Tibial nerve (tissue), 4 donors: ENCODE data around the gene CHRNA4. TPM values are rescaled to one million over a fixed set of nuclear protein-coding genes. Genes with fewer than 3 reads are reported as not detected.

Experiments used
- DNase-seq, 2 donors: peaks; one replicate each; pipeline ENCODE4 v3.0.0-alpha.2; 2019; ENCODE audit warnings: low spot score in 2 of 2
- H3K27ac ChIP-seq, 4 donors: fragments of 200-600 bp; sonication (generic) in 3 of 4; one replicate each; pipeline ENCODE4 v1.5.1; 2017 to 2019; ENCODE audit warnings: mild to moderate bottlenecking in 1 of 4
- H3K27me3 ChIP-seq, 2 donors: fragments of 200-600 bp; sonication (generic) in 1 of 2; one replicate each; pipeline versions ENCODE4 v1.5.1 to v1.6.0; 2017 to 2019
- H3K36me3 ChIP-seq, 3 donors: fragments of 200-600 bp; sonication (generic); one replicate each; pipeline ENCODE4 v1.5.1; 2018 to 2019
- H3K4me1 ChIP-seq, 4 donors: fragments of 200-600 bp; sonication (generic) in 3 of 4; one replicate each; pipeline ENCODE4 v1.5.1; 2017 to 2019
- H3K4me3 ChIP-seq, 4 donors: fragments of 200-600 bp; sonication (generic) in 3 of 4; one replicate each; pipeline ENCODE4 v1.5.1; 2017 to 2019; ENCODE audit warnings: mild to moderate bottlenecking in 1 of 4, moderate library complexity in 1 of 4
- H3K9me3 ChIP-seq, 4 donors: fragments of 200-600 bp; sonication (generic) in 3 of 4; one replicate each; pipeline ENCODE4 v1.5.1; 2017 to 2019
- EP300 ChIP-seq, 2 donors: sonication (generic); formaldehyde crosslinking; IDR thresholded peaks; one replicate each; pipeline ENCODE4 v1.6.1; 2017; ENCODE audit warnings: antibody characterized with exemption in 2 of 2, mild to moderate bottlenecking in 1 of 2
- POLR2A ChIP-seq, 2 donors: fragments of 450-650 bp; IDR thresholded peaks; one replicate each; pipeline ENCODE4 v1.6.1; 2017; ENCODE audit warnings: antibody characterized with exemption in 2 of 2, mild to moderate bottlenecking in 2 of 2, moderate library complexity in 2 of 2
- WGBS, 2 donors: methylation state at CpG; one replicate each; pipeline ENCODE4 v1.1.5; 2018; 5-methylcytosine and 5-hydroxymethylcytosine counted together
- total RNA-seq, 4 donors: library from RNA; depleted of rRNA; stranded (reverse); fragments of >200 nt; gene quantifications; one replicate each; pipeline ENCODE4 v1.1.0, GENCODE V29; 2016
- TF ChIP-seq, protein P1 (sequence below), 5 experiments: fragments of 200-600 bp in 3 of 5; fragments of 450-650 bp in 2 of 5; sonication (generic) in 3 of 5; IDR thresholded peaks; one replicate each; pipeline ENCODE4 v1.5.1; 2016 to 2019; ENCODE audit warnings: antibody characterized with exemption in 5 of 5, mild to moderate bottlenecking in 3 of 5, moderate library complexity in 2 of 5

Gene CHRNA4
- total RNA-seq, 4 donors from 2014 or later, result 0.20 to 1.5 TPM; not detected in 2

DNA sequence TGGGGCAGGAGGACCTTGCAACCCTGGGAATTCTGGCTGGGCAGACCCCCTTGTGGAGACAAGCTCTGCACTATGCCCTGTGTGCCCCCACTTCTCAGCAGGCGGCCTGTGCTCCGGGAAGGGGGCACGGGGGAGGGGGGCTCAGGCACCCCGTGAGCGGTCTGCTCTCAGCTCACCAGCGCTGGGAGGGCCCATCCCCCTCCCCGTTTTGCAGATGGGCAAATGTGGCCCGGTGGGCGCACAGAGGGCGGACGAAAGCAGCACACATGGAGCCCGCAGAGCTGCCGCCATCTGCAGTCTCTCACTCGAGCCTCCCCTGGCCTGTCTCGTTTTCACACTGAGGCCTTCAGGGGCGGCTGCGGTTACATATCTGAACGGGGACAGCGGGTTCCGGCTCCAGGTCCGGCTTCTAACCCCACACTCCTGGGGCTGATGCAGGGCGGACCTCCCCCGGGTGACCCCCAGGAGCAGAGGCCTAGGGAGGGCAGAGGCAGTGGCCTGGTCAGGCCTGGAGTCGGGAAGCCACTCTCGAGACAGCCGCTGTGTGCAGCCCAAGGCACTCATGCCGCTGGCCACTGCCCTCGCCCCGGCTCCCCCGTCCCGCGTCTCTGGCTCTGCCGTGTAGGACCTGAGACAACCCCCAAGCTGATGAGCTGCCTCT, 13.9 kb downstream of the CHRNA4 start:
- 69 to 76% methylated on average over 30 to 33 of the region's 33 CpGs for WGBS, 2 donors
- H3K27ac ChIP-seq, result no peak overlapping the region
- peaks cover 0 to 15% (median 0%) of the 10 kb centered on the region in 4 donors for H3K4me1 ChIP-seq
- no peaks in the 10 kb centered on the region for H3K9me3 ChIP-seq
- TF ChIP-seq EP300 (IDR thresholded peaks at IDR 0.05) (no peak), POLR2A (IDR thresholded peaks at IDR 0.05) (no peak)
- TF ChIP-seq, protein P1, sequence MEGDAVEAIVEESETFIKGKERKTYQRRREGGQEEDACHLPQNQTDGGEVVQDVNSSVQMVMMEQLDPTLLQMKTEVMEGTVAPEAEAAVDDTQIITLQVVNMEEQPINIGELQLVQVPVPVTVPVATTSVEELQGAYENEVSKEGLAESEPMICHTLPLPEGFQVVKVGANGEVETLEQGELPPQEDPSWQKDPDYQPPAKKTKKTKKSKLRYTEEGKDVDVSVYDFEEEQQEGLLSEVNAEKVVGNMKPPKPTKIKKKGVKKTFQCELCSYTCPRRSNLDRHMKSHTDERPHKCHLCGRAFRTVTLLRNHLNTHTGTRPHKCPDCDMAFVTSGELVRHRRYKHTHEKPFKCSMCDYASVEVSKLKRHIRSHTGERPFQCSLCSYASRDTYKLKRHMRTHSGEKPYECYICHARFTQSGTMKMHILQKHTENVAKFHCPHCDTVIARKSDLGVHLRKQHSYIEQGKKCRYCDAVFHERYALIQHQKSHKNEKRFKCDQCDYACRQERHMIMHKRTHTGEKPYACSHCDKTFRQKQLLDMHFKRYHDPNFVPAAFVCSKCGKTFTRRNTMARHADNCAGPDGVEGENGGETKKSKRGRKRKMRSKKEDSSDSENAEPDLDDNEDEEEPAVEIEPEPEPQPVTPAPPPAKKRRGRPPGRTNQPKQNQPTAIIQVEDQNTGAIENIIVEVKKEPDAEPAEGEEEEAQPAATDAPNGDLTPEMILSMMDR (IDR thresholded peaks at IDR 0.05), result no peak
- peaks cover 0 to 44% of the 10 kb centered on the region in 2 donors for H3K27me3 ChIP-seq
- H3K36me3 ChIP-seq, result no peaks in the 10 kb centered on the region
- no peak overlapping the region for H3K4me3 ChIP-seq
- no peak for DNase-seq

DNA sequence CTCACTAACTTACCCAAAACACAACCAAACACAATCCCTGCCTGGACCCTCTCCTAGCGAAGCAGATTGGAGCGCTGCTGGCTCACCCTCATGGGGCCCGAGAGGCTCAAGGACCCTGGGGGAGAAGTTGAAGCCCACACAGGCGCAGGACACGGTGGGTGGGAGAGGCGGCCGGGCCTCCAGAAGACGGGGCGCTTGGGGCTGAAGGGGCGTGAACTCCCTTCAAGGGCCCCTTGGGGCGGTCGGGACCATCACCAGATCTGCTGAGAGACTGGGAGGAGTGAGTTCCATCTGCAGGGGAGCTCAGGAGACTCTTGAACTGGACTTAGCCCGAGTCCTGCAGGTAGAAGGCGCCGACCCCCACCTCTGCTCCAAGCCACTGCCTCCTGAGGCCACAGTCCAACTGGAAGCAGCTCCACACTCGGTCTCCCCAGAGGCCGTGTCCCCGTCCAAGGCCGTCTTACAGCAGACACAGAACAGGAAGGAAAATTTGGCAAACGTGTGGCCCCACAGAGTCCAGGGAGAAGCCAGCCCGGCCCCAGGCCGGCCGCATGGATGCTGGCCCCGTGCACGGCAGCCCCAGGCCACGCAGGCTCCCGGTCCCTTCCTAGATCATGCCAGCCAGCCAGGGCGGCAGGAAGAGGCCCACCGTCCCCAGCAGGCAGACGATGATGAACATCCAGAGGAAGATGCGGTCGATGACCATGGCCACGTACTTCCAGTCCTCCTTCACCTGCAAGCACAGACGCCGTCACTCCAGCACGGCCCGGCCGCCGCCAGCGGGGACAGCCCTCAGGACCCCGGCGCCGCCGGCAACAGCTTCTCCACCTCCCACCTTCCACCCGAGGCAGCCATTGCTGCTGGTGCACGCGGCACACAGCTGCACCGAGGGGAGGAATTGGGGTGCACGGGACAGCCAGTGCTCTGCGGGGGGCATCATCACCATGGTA, 14.7 kb downstream of the CHRNA4 start:
- peaks cover 0 to 15% (median 0%) of the 10 kb centered on the region in 4 donors for H3K4me1 ChIP-seq
- no peak overlapping the region for H3K4me3 ChIP-seq
- H3K27ac ChIP-seq, result no peak overlapping the region
- H3K27me3 ChIP-seq, result peaks cover 0 to 47% of the 10 kb centered on the region in 2 donors
- WGBS, 2 donors, result 64 to 73% methylated on average over 24 to 45 of the region's 50 CpGs
- no peaks in the 10 kb centered on the region for H3K36me3 ChIP-seq
- DNase-seq, result no peak
- TF ChIP-seq, protein P1 (IDR thresholded peaks at IDR 0.05), result no peak
- TF ChIP-seq EP300 (IDR thresholded peaks at IDR 0.05), result no peak
- TF ChIP-seq POLR2A (IDR thresholded peaks at IDR 0.05), result no peak
- no peaks in the 10 kb centered on the region for H3K9me3 ChIP-seq

DNA sequence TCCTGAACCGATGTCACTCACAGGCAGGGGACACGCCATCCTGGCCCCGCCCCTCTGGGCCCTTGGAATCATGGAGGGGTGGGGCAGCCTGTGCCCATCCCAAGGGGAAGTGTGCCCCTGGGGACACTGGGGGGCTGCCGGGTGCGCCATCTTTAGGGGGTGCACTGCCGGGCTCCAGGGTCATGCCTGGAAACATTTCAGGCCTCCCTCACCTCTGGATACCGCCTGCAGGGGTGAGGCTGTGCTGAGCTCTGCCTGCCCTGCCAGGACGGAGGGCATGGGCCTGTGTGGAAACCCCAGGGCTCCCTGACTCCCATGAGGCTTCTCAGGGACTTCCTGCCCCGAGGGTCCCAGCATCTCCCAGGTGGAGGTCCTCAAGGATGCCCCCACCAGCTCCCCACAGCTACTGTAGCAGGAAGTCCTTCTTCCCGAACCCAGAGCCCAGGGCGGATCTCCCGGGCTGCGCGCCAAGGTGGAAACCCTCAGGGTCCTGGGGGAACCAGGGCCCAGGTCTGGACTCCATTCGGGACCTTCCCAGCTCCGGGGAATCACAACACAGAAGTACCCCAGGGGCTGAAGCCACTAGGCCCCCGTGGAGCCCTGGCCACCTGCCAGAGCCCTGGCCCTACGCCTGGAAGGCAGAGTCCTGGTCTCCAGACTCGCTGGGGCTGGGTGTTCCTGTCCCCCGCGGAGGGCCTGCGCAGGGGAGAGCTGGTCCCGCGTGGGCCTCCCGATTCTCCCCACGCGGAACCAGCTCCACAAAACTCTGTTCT, 15.6 kb downstream of the CHRNA4 start:
- H3K27me3 ChIP-seq, result peaks cover 0 to 55% of the 10 kb centered on the region in 2 donors
- no peaks in the 10 kb centered on the region for H3K36me3 ChIP-seq
- H3K4me1 ChIP-seq, result peaks cover 0 to 15% (median 0%) of the 10 kb centered on the region in 4 donors
- 56 to 58% methylated on average over 14 to 20 of the region's 27 CpGs for WGBS, 2 donors
- H3K9me3 ChIP-seq, result no peaks in the 10 kb centered on the region
- TF ChIP-seq, protein P1 (IDR thresholded peaks at IDR 0.05), result no peak
- TF ChIP-seq EP300 (IDR thresholded peaks at IDR 0.05) (no peak), POLR2A (IDR thresholded peaks at IDR 0.05) (no peak)
- H3K4me3 ChIP-seq, result no peak overlapping the region
- DNase-seq, result no peak
- no peak overlapping the region for H3K27ac ChIP-seq

DNA sequence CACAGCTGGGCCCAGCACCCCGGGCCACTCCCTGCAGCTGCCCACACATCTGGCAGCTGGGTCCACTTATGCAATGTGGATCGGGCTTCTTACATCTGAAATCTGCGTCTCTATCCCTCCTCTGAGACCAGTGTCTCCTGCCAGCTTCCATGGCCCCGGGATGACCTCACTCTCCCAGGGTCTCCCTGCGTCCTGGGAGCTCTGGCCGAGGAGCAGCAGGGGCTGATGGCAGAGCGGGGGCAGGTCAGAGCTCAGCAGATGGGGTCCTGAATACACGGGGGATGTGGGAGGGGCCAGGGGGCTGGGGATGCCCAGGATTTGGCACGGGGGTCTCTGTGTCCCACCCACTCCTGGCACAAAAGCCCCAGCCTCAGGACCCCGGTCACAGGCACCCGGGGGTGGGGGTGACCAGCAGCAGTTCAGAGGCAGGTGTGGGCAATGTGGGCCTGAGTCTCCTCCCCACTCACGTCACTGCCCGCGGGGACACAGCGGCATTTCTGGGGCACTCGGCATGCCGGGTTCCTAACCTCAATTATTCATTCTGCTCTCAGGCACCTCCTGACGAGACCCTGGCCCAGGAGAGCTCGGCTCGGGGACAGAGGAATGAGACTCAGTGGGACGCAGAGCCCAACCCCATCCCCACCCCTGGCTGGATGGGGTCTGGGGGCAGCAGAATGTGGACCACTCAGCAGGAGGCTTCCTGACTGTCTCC, 16.4 kb downstream of the CHRNA4 start:
- Histone ChIP-seq H3K27ac (no peak overlapping the region), H3K4me3 (no peak overlapping the region), H3K4me1 (peaks cover 0 to 15% (median 0%) of the 10 kb centered on the region in 4 donors), H3K36me3 (no peaks in the 10 kb centered on the region), H3K27me3 (peaks cover 0 to 55% of the 10 kb centered on the region in 2 donors), H3K9me3 (no peaks in the 10 kb centered on the region)
- 38 to 49% methylated on average over 19 of the region's 21 CpGs for WGBS, 2 donors
- TF ChIP-seq POLR2A (IDR thresholded peaks at IDR 0.05) (no peak), EP300 (IDR thresholded peaks at IDR 0.05) (no peak)
- TF ChIP-seq, protein P1 (IDR thresholded peaks at IDR 0.05), result no peak
- DNase-seq, result no peak
